SU-DHL-6 (cell line): ENCODE data around the gene CS.

Source experiments
- H2AFZ ChIP-seq: fragments of 200-600 bp; sonication (generic); 2 replicates; pipeline ENCODE4 v1.6.1; 2014; ENCODE audit warnings: low read depth, mild to moderate bottlenecking, moderate library complexity, mixed read lengths, antibody characterized with exemption, low read length; ENCODE audit not compliant: severe bottlenecking
- H3F3A ChIP-seq: fragments of 200-600 bp; shearing (Covaris generic); 2 replicates; pipeline ENCODE4 v1.6.0; 2016; ENCODE audit warnings: antibody characterized with exemption, mild to moderate bottlenecking; ENCODE audit not compliant: insufficient read depth
- H3K27ac ChIP-seq: fragments of 200-600 bp; sonication (generic); 2 replicates; pipeline ENCODE4 v1.5.1; 2016; ENCODE audit warnings: low read depth, mild to moderate bottlenecking, low read length, moderate library complexity, mixed read lengths
- H3K27me3 ChIP-seq: fragments of 200-600 bp; sonication (generic), shearing (Covaris generic); 2 replicates; pipeline ENCODE4 v1.6.0; 2014; ENCODE audit warnings: mild to moderate bottlenecking, low read length
- H3K36me3 ChIP-seq: fragments of 200-600 bp; sonication (generic); 2 replicates; pipeline ENCODE4 v1.6.1; 2014; ENCODE audit warnings: mild to moderate bottlenecking, low read length, mixed read lengths
- H3K4me2 ChIP-seq: fragments of 300-600, 200-600 bp; shearing (Covaris generic), sonication (generic); 2 replicates; pipeline ENCODE4 v1.6.0; 2014; ENCODE audit warnings: low read length, low read depth, mild to moderate bottlenecking; ENCODE audit not compliant: poor library complexity, severe bottlenecking
- H3K4me3 ChIP-seq: fragments of 200-600 bp; sonication (generic); 2 replicates; pipeline ENCODE4 v1.5.1; 2014; ENCODE audit warnings: antibody characterized with exemption, low read length, mild to moderate bottlenecking, mixed read lengths; ENCODE audit not compliant: insufficient read depth, poor library complexity, severe bottlenecking
- H3K79me2 ChIP-seq: fragments of 200-600 bp; sonication (generic); 2 replicates; pipeline ENCODE4 v1.6.1; 2014; ENCODE audit warnings: mild to moderate bottlenecking, low read length, moderate library complexity; ENCODE audit not compliant: insufficient read depth
- H3K9ac ChIP-seq: fragments of 200-600 bp; sonication (generic); 2 replicates; pipeline ENCODE4 v1.7.0; 2014; ENCODE audit warnings: mild to moderate bottlenecking, low read length
- H3K9me2 ChIP-seq: fragments of 200-600 bp; sonication (generic); replicated peaks from 2 replicates; pipeline ENCODE4 v1.6.1; 2014; ENCODE audit warnings: low read length; ENCODE audit not compliant: insufficient read depth
- H3K9me3 ChIP-seq: fragments of 200-600 bp; sonication (generic); 2 replicates; pipeline ENCODE4 v1.6.1; 2014; ENCODE audit warnings: low read length, mixed read lengths; ENCODE audit not compliant: insufficient read depth
- H4K20me1 ChIP-seq: fragments of 200-600 bp; sonication (generic); 2 replicates; pipeline ENCODE4 v1.6.1; 2014; ENCODE audit warnings: low read depth, mild to moderate bottlenecking, antibody characterized with exemption, low read length, moderate library complexity, mixed read lengths
- CTCF ChIP-seq: fragments of 200-600 bp; sonication (generic); IDR thresholded peaks from one replicate; pipeline ENCODE4 v1.5.1; 2017; ENCODE audit warnings: antibody characterized with exemption, mild to moderate bottlenecking, low read length, moderate library complexity; ENCODE audit not compliant: insufficient read depth, poor library complexity, severe bottlenecking
- EZH2phosphoT487 ChIP-seq: fragments of 200-600 bp; sonication (generic), shearing (Covaris generic); conservative IDR thresholded peaks from 2 replicates; pipeline ENCODE4 v1.6.1; 2018; ENCODE audit warnings: mild to moderate bottlenecking, antibody characterized with exemption, low read length, moderate library complexity, mixed read lengths

CS gene

GRCh38 chr12:56224102-56224701, 75.9 kb downstream of the CS start, which contains the start of gene NABP2:
Gene NABP2 (plus strand): TSS chr12:56224342. CDS start chr12:56224857, 515 bp downstream.
- Histone ChIP-seq H4K20me1 (no peaks in the 10 kb centered on the region), H2AFZ (peak within 1 kb of the TSS; percentile 78), H3K4me3 (peak within 1 kb of the TSS; percentile 87)

GRCh38 chr12:56223571-56224101, 76.5 kb downstream of the CS start:
- peaks cover 34% of the 10 kb centered on the region for H3K79me2 ChIP-seq
- peak overlapping the region; percentile 96 for H3K9ac ChIP-seq
- H2AFZ ChIP-seq: peak overlapping the region; percentile 78
- peaks cover 6% of the 10 kb centered on the region for H3F3A ChIP-seq
- H3K27ac ChIP-seq: peak overlapping the region; percentile 46
- H3K27me3 ChIP-seq: no peaks in the 10 kb centered on the region
- H3K9me3 ChIP-seq: no peaks in the 10 kb centered on the region
- TF ChIP-seq EZH2phosphoT487: no peak
- no peak for TF ChIP-seq CTCF
- H4K20me1 ChIP-seq: no peaks in the 10 kb centered on the region
- peak overlapping the region; percentile 96 for H3K4me2 ChIP-seq
- peak overlapping the region; percentile 87 for H3K4me3 ChIP-seq
- H3K36me3 ChIP-seq: no peaks in the 10 kb centered on the region
- no peaks in the 10 kb centered on the region for H3K9me2 ChIP-seq

More at GRCh38 chr12:56224102-56224701, 75.9 kb downstream of the CS start, which contains the start of gene NABP2:
- Histone ChIP-seq H3K79me2 (peaks cover 34% of the 10 kb centered on the region), H3K27me3 (no peaks in the 10 kb centered on the region), H3F3A (peaks cover 6% of the 10 kb centered on the region), H3K27ac (peak within 1 kb of the TSS; percentile 53), H3K4me2 (peak within 1 kb of the TSS; percentile 96), H3K9me3 (no peaks in the 10 kb centered on the region), H3K9ac (peak within 1 kb of the TSS; percentile 96), H3K36me3 (no peaks in the 10 kb centered on the region), H3K9me2 (no peaks in the 10 kb centered on the region)
- no peak for TF ChIP-seq EZH2phosphoT487
- peak; percentile 93 for TF ChIP-seq CTCF

GRCh38 chr12:56222531-56222895, 77.6 kb downstream of the CS start:
- H3K9me3 ChIP-seq: no peaks in the 10 kb centered on the region
- H3F3A ChIP-seq: peaks cover 6% of the 10 kb centered on the region
- peak overlapping the region; percentile 85 for H3K9ac ChIP-seq
- no peaks in the 10 kb centered on the region for H4K20me1 ChIP-seq
- H3K36me3 ChIP-seq: no peaks in the 10 kb centered on the region
- peak overlapping the region; percentile 99 for H3K4me2 ChIP-seq
- no peaks in the 10 kb centered on the region for H3K9me2 ChIP-seq
- peaks cover 34% of the 10 kb centered on the region for H3K79me2 ChIP-seq
- H3K27me3 ChIP-seq: no peaks in the 10 kb centered on the region
- TF ChIP-seq EZH2phosphoT487: no peak
- no peak for TF ChIP-seq CTCF
- H3K4me3 ChIP-seq: peak overlapping the region; percentile 88
- H3K27ac ChIP-seq: peak overlapping the region; percentile 64
- H2AFZ ChIP-seq: peak overlapping the region; percentile 38
